ENCODE measurements around the gene QRFPR. TPM values are rescaled to one million over a fixed set of nuclear protein-coding genes. Genes with fewer than 3 reads are reported as not detected.

Gene QRFPR
- total and polyA plus RNA-seq, 10 donors, result not detected

- WGBS, 5 donors, result 71 to 80% (median 74%) methylated on average over 4 of the region's 4 CpGs
- Histone ChIP-seq H3K27ac (no peak overlapping the region), H3K4me1 (no peaks in the 10 kb centered on the region), H3K4me3 (no peak overlapping the region), H3K36me3 (no peaks in the 10 kb centered on the region), H3K27me3 (replicated peaks in 1 of 7) (no peaks in the 10 kb centered on the region), H3K9me3 (peaks cover 0 to 6% (median 0%) of the 10 kb centered on the region in 8 donors)
- no peak for DNase-seq
- TF ChIP-seq, protein P1, sequence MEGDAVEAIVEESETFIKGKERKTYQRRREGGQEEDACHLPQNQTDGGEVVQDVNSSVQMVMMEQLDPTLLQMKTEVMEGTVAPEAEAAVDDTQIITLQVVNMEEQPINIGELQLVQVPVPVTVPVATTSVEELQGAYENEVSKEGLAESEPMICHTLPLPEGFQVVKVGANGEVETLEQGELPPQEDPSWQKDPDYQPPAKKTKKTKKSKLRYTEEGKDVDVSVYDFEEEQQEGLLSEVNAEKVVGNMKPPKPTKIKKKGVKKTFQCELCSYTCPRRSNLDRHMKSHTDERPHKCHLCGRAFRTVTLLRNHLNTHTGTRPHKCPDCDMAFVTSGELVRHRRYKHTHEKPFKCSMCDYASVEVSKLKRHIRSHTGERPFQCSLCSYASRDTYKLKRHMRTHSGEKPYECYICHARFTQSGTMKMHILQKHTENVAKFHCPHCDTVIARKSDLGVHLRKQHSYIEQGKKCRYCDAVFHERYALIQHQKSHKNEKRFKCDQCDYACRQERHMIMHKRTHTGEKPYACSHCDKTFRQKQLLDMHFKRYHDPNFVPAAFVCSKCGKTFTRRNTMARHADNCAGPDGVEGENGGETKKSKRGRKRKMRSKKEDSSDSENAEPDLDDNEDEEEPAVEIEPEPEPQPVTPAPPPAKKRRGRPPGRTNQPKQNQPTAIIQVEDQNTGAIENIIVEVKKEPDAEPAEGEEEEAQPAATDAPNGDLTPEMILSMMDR (IDR thresholded peaks at IDR 0.05 in 8 of 11, conservative IDR thresholded peaks at IDR 0.05 in 3 of 11), result no peak
- TF ChIP-seq POLR2AphosphoS5 (IDR thresholded peaks at IDR 0.05) (no peak), POLR2A (IDR thresholded peaks at IDR 0.05) (no peak)
- intact Hi-C loops (cut with DNase I; ENCODE audit: low total_unique reads), result no loop called here
Observed at GRCh38 chr4:121278811-121279368, 101.9 kb downstream of the QRFPR start.

Small RNAs within 50 kb of the gene (small RNA-seq; reads per million reads assigned to genes)
- 0 reads per million in 4 donors for gene RF00019

Other genes with a start within 250 kb of the QRFPR start
- gene TNIP3, start 216.7 kb downstream of the QRFPR start, total RNA-seq, result 1 to 10 TPM in 6 of 7 donors, under 1 TPM in 1; 0.79 to 3.8 (median 1.7) TPM
- gene TNIP3, start 216.7 kb downstream of the QRFPR start, polyA plus RNA-seq, result under 1 TPM; 0.24 to 0.35 (median 0.26) TPM

Data from spleen (tissue), 11 donors.